K562 (cell line): ENCODE measurements around the gene DOP1A. TPM values are rescaled to one million over a fixed set of nuclear protein-coding genes. Genes with fewer than 3 reads are reported as not detected.

Experiments
- ATAC-seq: fragments of 200-7000 bp; cut with Tn5 transposase; 3 replicates; pipeline ENCODE4 v1.9.1; 2020; ENCODE audit warnings: moderate library complexity
- BruUV-seq: library from RNA; stranded (reverse); fragments of 400-500 nt; replicated peaks from 2 replicates; lab custom pipeline; 2021; lab: Mats Ljungman, UMichigan
- CTCF ChIA-PET: fragments of 300-600 bp; formaldehyde crosslinking; extraction: SDS; loops from one replicate; lab custom pipeline; 2021; ENCODE audit warnings: low intra/inter-chr PET ratio; lab: Yijun Ruan, JAX
- POLR2A ChIA-PET: fragments of 300-600, 350-650 bp; sonication (Branson Sonifier 250); formaldehyde crosslinking; extraction: SDS; loops from one replicate; lab custom pipeline; 2021; ENCODE audit warnings: antibody characterized with exemption, inconsistent platforms; lab: Yijun Ruan, JAX
- DNase-seq, 4 experiments: peaks; one replicate each; pipeline versions ENCODE4 v3.0.0 to v3.0.0-alpha.2; 2011 to 2018; ENCODE audit warnings: low spot score in 3 of 4, mixed read lengths in 3 of 4; ENCODE audit errors: extremely low read depth in 1 of 4
- FAIRE-seq: peaks from 2 replicates; lab custom pipeline; 2011; peaks lifted over from hg19 to GRCh38; lab: Jason Lieb, UNC
- H2AFZ ChIP-seq: 2 replicates; pipeline ENCODE4 v1.6.0; 2011; ENCODE audit warnings: low read depth, low read length, control low read depth, inconsistent platforms
- H3K27ac ChIP-seq: fragments of 200-600 bp; 3 replicates; pipeline ENCODE4 v1.8.0; 2011; ENCODE audit warnings: low read depth, mild to moderate bottlenecking, control low read depth, inconsistent platforms, low read length, moderate library complexity, mixed read lengths; ENCODE audit errors: extremely low read depth
- H3K27me3 ChIP-seq, 2 experiments: fragments of 300-600 bp in 1 of 2; 2 replicates in 1 of 2; 3 replicates in 1 of 2; pipeline versions ENCODE4 v1.6.0 to v1.8.0; 2011; ENCODE audit warnings: inconsistent platforms in 2 of 2, low read length in 2 of 2, mild to moderate bottlenecking in 1 of 2, mixed read lengths in 1 of 2, moderate library complexity in 1 of 2; ENCODE audit not compliant: control insufficient read depth in 2 of 2, insufficient read depth in 2 of 2
- H3K36me3 ChIP-seq: fragments of 300-600 bp; 3 replicates; pipeline ENCODE4 v1.8.0; 2011; ENCODE audit warnings: mild to moderate bottlenecking, low read length, inconsistent platforms; ENCODE audit not compliant: control insufficient read depth, insufficient read depth
- H3K4me1 ChIP-seq, 2 experiments: fragments of 200-600 bp in 1 of 2; replicated peaks in 1 of 2; 2 replicates in 1 of 2; 3 replicates in 1 of 2; pipeline versions ENCODE4 v1.5.1 to v1.8.0; 2011; ENCODE audit warnings: inconsistent platforms in 2 of 2, low read length in 2 of 2, mild to moderate bottlenecking in 1 of 2, mixed read lengths in 1 of 2, moderate library complexity in 1 of 2; ENCODE audit not compliant: control insufficient read depth in 2 of 2, insufficient read depth in 2 of 2
- H3K4me2 ChIP-seq: 2 replicates; pipeline ENCODE4 v1.6.1; 2011; ENCODE audit warnings: low read length, control low read depth, inconsistent platforms, mixed read lengths; ENCODE audit not compliant: insufficient read depth
- H3K4me3 ChIP-seq: fragments of 200-600 bp; sonication (generic), shearing (Covaris generic); 2 replicates; pipeline ENCODE4 v1.5.1; 2016; ENCODE audit warnings: control low read depth, inconsistent platforms
- H3K79me2 ChIP-seq: fragments of 200-600 bp; 3 replicates; pipeline ENCODE4 v1.8.0; 2011; ENCODE audit warnings: low read length, inconsistent platforms; ENCODE audit not compliant: control insufficient read depth, insufficient read depth
- H3K9ac ChIP-seq, 2 experiments: 2 replicates each; pipeline versions ENCODE4 v1.6.0 to v1.6.1; 2011; ENCODE audit warnings: low read depth in 2 of 2, low read length in 2 of 2, control low read depth in 1 of 2, inconsistent platforms in 1 of 2, mild to moderate bottlenecking in 1 of 2, mixed read lengths in 1 of 2; ENCODE audit not compliant: insufficient read depth in 1 of 2
- H3K9me1 ChIP-seq: one replicate; pipeline ENCODE4 v1.6.0; 2011; ENCODE audit warnings: inconsistent platforms, mild to moderate bottlenecking, low read length, moderate library complexity; ENCODE audit not compliant: control insufficient read depth, insufficient read depth
- H3K9me3 ChIP-seq: replicated peaks from 2 replicates; pipeline ENCODE4 v1.5.1; 2011; ENCODE audit warnings: low read depth, low read length, inconsistent platforms; ENCODE audit not compliant: control insufficient read depth, insufficient read depth
- H4K20me1 ChIP-seq: replicated peaks from 2 replicates; pipeline ENCODE4 v1.6.1; 2011; ENCODE audit warnings: low read length, inconsistent platforms, mixed read lengths; ENCODE audit not compliant: control insufficient read depth, insufficient read depth
- CEBPB ChIP-seq: fragments of 450-650 bp; IDR thresholded peaks from 2 replicates; pipeline ENCODE4 v1.6.1; 2016; ENCODE audit warnings: missing genetic modification characterization, missing compliant biosample characterization
- CXXC5 ChIP-seq: fragments of 250-450 bp; sonication (Bioruptor Pico); IDR thresholded peaks from 2 replicates; pipeline ENCODE4 v1.8.0; 2022; ENCODE audit warnings: inconsistent platforms, mild to moderate bottlenecking, moderate library complexity
- ETV1 ChIP-seq: fragments of 450-650 bp; conservative IDR thresholded peaks from 2 replicates; pipeline ENCODE4 v1.6.1; 2016; ENCODE audit warnings: missing genetic modification characterization, control low read depth, low read depth, missing compliant biosample characterization
- MEIS2 ChIP-seq: fragments of 450-650 bp; IDR thresholded peaks from 2 replicates; pipeline ENCODE4 v1.6.1; 2014; ENCODE audit warnings: mild to moderate bottlenecking; ENCODE audit not compliant: partially characterized antibody
- PBX2 ChIP-seq, 2 experiments: IDR thresholded peaks in 1 of 2; conservative IDR thresholded peaks in 1 of 2; 2 replicates each; pipeline ENCODE4 v1.6.1; 2016; ENCODE audit warnings: low read depth in 2 of 2, mild to moderate bottlenecking in 1 of 2, missing compliant biosample characterization in 1 of 2, missing genetic modification characterization in 1 of 2, moderate library complexity in 1 of 2
- PKNOX1 ChIP-seq: fragments of 450-650 bp; IDR thresholded peaks from 2 replicates; pipeline ENCODE4 v1.6.1; 2016
- POLR2B ChIP-seq: fragments of 450-650 bp; IDR thresholded peaks from 2 replicates; pipeline ENCODE4 v1.6.1; 2018; ENCODE audit warnings: low read depth; ENCODE audit not compliant: partially characterized antibody
- RAD21 ChIP-seq, 2 experiments: fragments of 250-450 bp in 1 of 2; fragments of 450-650 bp in 1 of 2; sonication (Bioruptor Pico) in 1 of 2; formaldehyde crosslinking in 1 of 2; IDR thresholded peaks in 1 of 2; conservative IDR thresholded peaks in 1 of 2; 2 replicates each; pipeline versions ENCODE4 v1.4.0 to v1.8.0; 2020 to 2022; ENCODE audit warnings: mild to moderate bottlenecking in 2 of 2, moderate library complexity in 1 of 2
- SMAD4 ChIP-seq: fragments of 250-450 bp; sonication (Bioruptor Pico); conservative IDR thresholded peaks from 2 replicates; pipeline ENCODE4 v1.8.0; 2021; ENCODE audit warnings: inconsistent platforms, mild to moderate bottlenecking, moderate library complexity
- SRF ChIP-seq, 2 experiments: fragments of 250-450, 450-650 bp in 1 of 2; sonication (Bioruptor Pico) in 1 of 2; sonication (generic) in 1 of 2; formaldehyde crosslinking; IDR thresholded peaks; 2 replicates each; pipeline versions ENCODE4 v1.5.0 to v1.5.1; 2020 to 2022; ENCODE audit warnings: mild to moderate bottlenecking in 1 of 2, missing genetic modification reagents in 1 of 2
- ZNF280A ChIP-seq: fragments of 450-650 bp; IDR thresholded peaks from 2 replicates; pipeline ENCODE4 v1.6.1; 2018; ENCODE audit warnings: mild to moderate bottlenecking, low read depth; ENCODE audit not compliant: partially characterized antibody
- WGBS: fragments of 100-300 bp; shearing (Covaris generic); methylation state at CpG from one replicate; pipeline ENCODE4 v1.1.6; 2016; ENCODE audit warnings: low coverage, mixed read lengths; ENCODE audit not compliant: insufficient coverage; ENCODE audit errors: missing lambda C conversion rate; 5-methylcytosine and 5-hydroxymethylcytosine counted together
- in situ Hi-C: fragments of 300-500 bp; cut with MboI; formaldehyde crosslinking; loops from 4 replicates; pipeline ENCODE4 v1.15.0; 2018; ENCODE audit warnings: inconsistent platforms, mixed read lengths
- intact Hi-C: fragments of 100-400 bp; cut with micrococcal nuclease; formaldehyde crosslinking; loops from 2 replicates; pipeline ENCODE4 v1.14.2; 2022
- polyA plus RNA-seq, 8 experiments: library from polyadenylated mRNA; depleted of rRNA in 4 of 8; stranded (reverse) in 5 of 8; unstranded in 3 of 8; fragments of >200 nt; fragmentation: Nextera tagmentation in 2 of 8; fragmentation: Illumina TruSeq in 1 of 8; extraction: Ambion mirVana in 2 of 8; extraction: Trizol in 1 of 8; gene quantifications; 2 replicates each; pipeline versions ENCODE4 v1.2.1 to v1.2.3, GENCODE V29; 2011 to 2014; ENCODE audit warnings: inconsistent platforms in 1 of 8, missing spikeins in 1 of 8
- total RNA-seq, 7 experiments: library from RNA; depleted of rRNA in 6 of 7; stranded (reverse); fragments of >200 nt in 6 of 7; fragmentation: Illumina TruSeq in 2 of 7; extraction: Trizol in 2 of 7; gene quantifications; 2 replicates each; pipeline versions ENCODE4 v1.2.1 to v1.2.3, GENCODE V29; 2011 to 2021; ENCODE audit warnings: low replicate concordance in 1 of 7

DOP1A gene
- total and polyA plus RNA-seq, 9 of the 15 experiments (the other 6 are each of a cell fraction or from before 2014, with no cell fraction given) = 0.75 to 10.5 (median 4.4) TPM

GRCh38 chr6:83042467-83043053, 24.9 kb upstream of the DOP1A start (continued):
- no peak for TF ChIP-seq POLR2B

GRCh38 chr6:83044091-83044768, 23.2 kb upstream of the DOP1A start:
- ATAC-seq = no peak; the same call in 2 of the 3 replicates
- BruUV-seq = no TSS peak
- no peak overlapping the region; a peak in 1 of 4 replicates for H3K9ac ChIP-seq
- ChIA-PET CTCF (no interaction called here), POLR2A (interaction anchor here (0.8 kb wide), 1 partner anchor 838 kb away, joined by 3 read pairs; no protein-coding TSS in a partner anchor)
- H3K4me3 ChIP-seq = no peak overlapping the region
- in situ Hi-C loops = no loop called here
- H2AFZ ChIP-seq = peak overlapping the region; percentile 19; the same call in 1 of the 2 replicates
- H3K27me3 ChIP-seq = no peaks in the 10 kb centered on the region
- H3K9me1 ChIP-seq = no peaks in the 10 kb centered on the region
- FAIRE-seq = no peak
- DNase-seq = no peak
- WGBS = 75% methylated on average over 6 of the region's 6 CpGs
- no peaks in the 10 kb centered on the region for H3K79me2 ChIP-seq
- no peaks in the 10 kb centered on the region for H4K20me1 ChIP-seq
- H3K4me2 ChIP-seq = no peak overlapping the region
- H3K27ac ChIP-seq = peak overlapping the region; percentile 21; the same call in 1 of the 3 replicates
- TF ChIP-seq MEIS2 = peak; percentile 51
- TF ChIP-seq SMAD4 (CRISPR knock-in tag) = 0 out of 2 replicates have a peak, but pooled peaks have one; percentile 2
- no peak for TF ChIP-seq PBX2 (CRISPR knock-in tag; IDR thresholded peaks at IDR 0.05; ENCODE audit: low read depth)
- peak; percentile 81 for TF ChIP-seq PBX2 (tag; conservative IDR thresholded peaks at IDR 0.05; ENCODE audit: low read depth)
- TF ChIP-seq ETV1 (tag) = peak; percentile 43
- TF ChIP-seq ZNF280A = no peak
- peak; percentile 16; the same call in 1 of the 2 replicates for TF ChIP-seq PKNOX1
- TF ChIP-seq CEBPB (tag) = peak; percentile 37; the same call in 1 of the 2 replicates
- TF ChIP-seq SRF (CRISPR knock-in tag; IDR thresholded peaks at IDR 0.05) = no peak
- no peak; the same call in 1 of the 2 replicates for TF ChIP-seq CXXC5 (CRISPR knock-in tag)
- TF ChIP-seq RAD21 (CRISPR knock-in tag; conservative IDR thresholded peaks at IDR 0.05 in 1 of 2, IDR thresholded peaks at IDR 0.05 in 1 of 2) = peak in 1 of 2 experiments; percentile 50; a peak in 2 of 4 replicates
- H3K9me3 ChIP-seq = no peaks in the 10 kb centered on the region
- H3K36me3 ChIP-seq = peaks cover 11% of the 10 kb centered on the region; the same call in 1 of the 3 replicates
- H3K4me1 ChIP-seq = no peaks in the 10 kb centered on the region; a peak in 1 of 5 replicates
- intact Hi-C loops = no loop called here
